Measurements from ENCODE around the gene NAV2. TPM values are rescaled to one million over a fixed set of nuclear protein-coding genes. Genes with fewer than 3 reads are reported as not detected.

NAV2 gene
- total and polyA plus RNA-seq, 2 donors (not counting 1 experiment from before 2014, with no cell fraction given): 8.1 to 14.0 TPM

DNA sequence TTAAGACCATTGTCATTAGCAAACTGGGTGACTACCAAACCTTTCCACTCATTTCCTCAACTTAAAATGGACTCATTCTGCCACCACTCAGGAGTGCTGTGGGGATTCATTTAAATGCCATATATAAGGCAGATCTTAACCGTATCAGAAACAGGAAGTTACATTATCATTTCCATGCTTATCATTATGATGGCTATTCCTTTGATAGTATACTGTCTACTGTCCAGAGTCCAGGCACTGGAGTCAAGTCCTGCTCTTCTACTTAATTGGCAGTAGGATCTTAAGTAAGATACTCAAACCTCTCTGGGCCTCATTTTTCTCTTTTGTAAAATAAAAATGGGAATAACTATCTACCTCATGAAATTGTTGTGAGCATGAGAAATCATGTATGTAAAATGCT lies 8.4 kb upstream of the NAV2 start:
- Histone ChIP-seq H3K4me1 (ENCODE audit: control insufficient read depth, extremely low read depth, insufficient read depth, low read length) (peaks cover 3% of the 10 kb centered on the region), H2AFZ (ENCODE audit: low read length) (no peak overlapping the region), H3K27me3 (ENCODE audit: control insufficient read depth, insufficient read depth, low read length) (no peaks in the 10 kb centered on the region), H3K9ac (ENCODE audit: insufficient read depth, low read length) (no peak overlapping the region), H3K27ac (ENCODE audit: insufficient read depth, low read length) (no peak overlapping the region), H3K79me2 (ENCODE audit: control insufficient read depth, insufficient read depth, low read length) (no peaks in the 10 kb centered on the region), H3K36me3 (ENCODE audit: control insufficient read depth, insufficient read depth, low read length) (no peaks in the 10 kb centered on the region), H3K4me2 (ENCODE audit: extremely low read depth, insufficient read depth, low read length) (no peak overlapping the region), H3K9me3 (ENCODE audit: control insufficient read depth, insufficient read depth, low read depth, low read length) (no peaks in the 10 kb centered on the region), H4K20me1 (ENCODE audit: control insufficient read depth, extremely low read depth, insufficient read depth, low read length) (no peaks in the 10 kb centered on the region), H3K4me3 (replicated peaks in 1 of 4; ENCODE audit: control extremely low read depth in 1 of 4, insufficient read depth in 1 of 4, low read depth in 3 of 4, low read length in 4 of 4) (no peak overlapping the region)
- no peak for DNase-seq (ENCODE audit: low read depth in 2 of 2)
- TF ChIP-seq EZH2 (IDR thresholded peaks at IDR 0.05; ENCODE audit: low read length, missing control alignments): no peak
- TF ChIP-seq, protein P1, sequence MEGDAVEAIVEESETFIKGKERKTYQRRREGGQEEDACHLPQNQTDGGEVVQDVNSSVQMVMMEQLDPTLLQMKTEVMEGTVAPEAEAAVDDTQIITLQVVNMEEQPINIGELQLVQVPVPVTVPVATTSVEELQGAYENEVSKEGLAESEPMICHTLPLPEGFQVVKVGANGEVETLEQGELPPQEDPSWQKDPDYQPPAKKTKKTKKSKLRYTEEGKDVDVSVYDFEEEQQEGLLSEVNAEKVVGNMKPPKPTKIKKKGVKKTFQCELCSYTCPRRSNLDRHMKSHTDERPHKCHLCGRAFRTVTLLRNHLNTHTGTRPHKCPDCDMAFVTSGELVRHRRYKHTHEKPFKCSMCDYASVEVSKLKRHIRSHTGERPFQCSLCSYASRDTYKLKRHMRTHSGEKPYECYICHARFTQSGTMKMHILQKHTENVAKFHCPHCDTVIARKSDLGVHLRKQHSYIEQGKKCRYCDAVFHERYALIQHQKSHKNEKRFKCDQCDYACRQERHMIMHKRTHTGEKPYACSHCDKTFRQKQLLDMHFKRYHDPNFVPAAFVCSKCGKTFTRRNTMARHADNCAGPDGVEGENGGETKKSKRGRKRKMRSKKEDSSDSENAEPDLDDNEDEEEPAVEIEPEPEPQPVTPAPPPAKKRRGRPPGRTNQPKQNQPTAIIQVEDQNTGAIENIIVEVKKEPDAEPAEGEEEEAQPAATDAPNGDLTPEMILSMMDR (conservative IDR thresholded peaks at IDR 0.05 in 1 of 2, IDR thresholded peaks at IDR 0.05 in 1 of 2; ENCODE audit: low read depth in 1 of 2, low read length in 2 of 2): no peak

DNA sequence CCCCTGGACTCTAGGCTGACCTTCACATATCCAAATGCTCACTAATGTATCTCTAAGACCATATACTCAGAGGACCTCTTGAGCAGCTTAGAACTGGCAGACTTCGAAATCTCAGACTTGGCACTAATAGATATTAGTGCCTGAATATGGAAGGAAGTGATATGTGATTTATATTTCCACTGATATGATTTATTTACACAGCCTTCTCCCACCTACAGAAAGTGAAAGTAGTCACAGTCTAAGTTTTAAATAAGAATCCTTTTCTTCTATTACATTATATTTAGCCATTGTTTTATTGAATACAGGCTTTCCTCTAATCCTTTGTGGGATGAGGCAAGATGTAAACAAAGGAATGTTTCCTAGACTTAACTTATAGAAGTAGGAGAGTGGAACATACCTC lies 6.7 kb upstream of the NAV2 start:
- TF ChIP-seq, protein P1 (conservative IDR thresholded peaks at IDR 0.05 in 1 of 2, IDR thresholded peaks at IDR 0.05 in 1 of 2; ENCODE audit: low read depth in 1 of 2, low read length in 2 of 2): no peak
- TF ChIP-seq EZH2 (IDR thresholded peaks at IDR 0.05; ENCODE audit: low read length, missing control alignments): no peak
- no peaks in the 10 kb centered on the region for H3K9me3 ChIP-seq (ENCODE audit: control insufficient read depth, insufficient read depth, low read depth, low read length)
- H3K4me3 ChIP-seq (replicated peaks in 1 of 4; ENCODE audit: control extremely low read depth in 1 of 4, insufficient read depth in 1 of 4, low read depth in 3 of 4, low read length in 4 of 4): no peak overlapping the region
- no peaks in the 10 kb centered on the region for H3K79me2 ChIP-seq (ENCODE audit: control insufficient read depth, insufficient read depth, low read length)
- no peaks in the 10 kb centered on the region for H3K27me3 ChIP-seq (ENCODE audit: control insufficient read depth, insufficient read depth, low read length)
- no peaks in the 10 kb centered on the region for H4K20me1 ChIP-seq (ENCODE audit: control insufficient read depth, extremely low read depth, insufficient read depth, low read length)
- no peak overlapping the region for H3K9ac ChIP-seq (ENCODE audit: insufficient read depth, low read length)
- H3K27ac ChIP-seq (ENCODE audit: insufficient read depth, low read length): no peak overlapping the region
- H3K36me3 ChIP-seq (ENCODE audit: control insufficient read depth, insufficient read depth, low read length): no peaks in the 10 kb centered on the region
- peaks cover 3% of the 10 kb centered on the region for H3K4me1 ChIP-seq (ENCODE audit: control insufficient read depth, extremely low read depth, insufficient read depth, low read length)
- peak overlapping the region; percentile 3 for H3K4me2 ChIP-seq (ENCODE audit: extremely low read depth, insufficient read depth, low read length)
- DNase-seq (ENCODE audit: low read depth in 2 of 2): no peak
- H2AFZ ChIP-seq (ENCODE audit: low read length): no peak overlapping the region

GRCh38 chr11:19711911-19712280 lies 741 bp upstream of the NAV2 start:
- H3K27ac ChIP-seq (ENCODE audit: insufficient read depth, low read length): peak overlapping the region; percentile 91
- H3K9me3 ChIP-seq (ENCODE audit: control insufficient read depth, insufficient read depth, low read depth, low read length): no peaks in the 10 kb centered on the region
- H3K4me1 ChIP-seq (ENCODE audit: control insufficient read depth, extremely low read depth, insufficient read depth, low read length): peaks cover 23% of the 10 kb centered on the region
- peak overlapping the region; percentile 74 for H3K9ac ChIP-seq (ENCODE audit: insufficient read depth, low read length)
- no peak for DNase-seq (ENCODE audit: low read depth in 2 of 2)
- H3K4me2 ChIP-seq (ENCODE audit: extremely low read depth, insufficient read depth, low read length): peak overlapping the region; percentile 92
- H4K20me1 ChIP-seq (ENCODE audit: control insufficient read depth, extremely low read depth, insufficient read depth, low read length): no peaks in the 10 kb centered on the region
- H3K4me3 ChIP-seq (replicated peaks in 1 of 4; ENCODE audit: control extremely low read depth in 1 of 4, insufficient read depth in 1 of 4, low read depth in 3 of 4, low read length in 4 of 4): peak overlapping the region; percentile 11 to 97 (median 51)
- peak overlapping the region; percentile 34 for H2AFZ ChIP-seq (ENCODE audit: low read length)
- no peaks in the 10 kb centered on the region for H3K36me3 ChIP-seq (ENCODE audit: control insufficient read depth, insufficient read depth, low read length)
- peaks cover 38% of the 10 kb centered on the region for H3K79me2 ChIP-seq (ENCODE audit: control insufficient read depth, insufficient read depth, low read length)
- TF ChIP-seq EZH2 (IDR thresholded peaks at IDR 0.05; ENCODE audit: low read length, missing control alignments): no peak
- TF ChIP-seq, protein P1 (conservative IDR thresholded peaks at IDR 0.05 in 1 of 2, IDR thresholded peaks at IDR 0.05 in 1 of 2; ENCODE audit: low read depth in 1 of 2, low read length in 2 of 2): no peak
- no peaks in the 10 kb centered on the region for H3K27me3 ChIP-seq (ENCODE audit: control insufficient read depth, insufficient read depth, low read length)
